CD8-positive, alpha-beta memory T cell (primary cell): ENCODE measurements around the gene ANKRD12. TPM values are rescaled to one million over a fixed set of nuclear protein-coding genes. Genes with fewer than 3 reads are reported as not detected.
"Not testable (repeated sequence)": the region's sequence is repeated elsewhere in the genome, so short reads cannot be mapped to it uniquely, and the experiment has no call there.

Source experiments
- CTCF ChIA-PET: fragments of 350-600 bp; sonication (Branson Sonifier 250); formaldehyde crosslinking; loops from one replicate; lab custom pipeline; 2021; ENCODE audit warnings: antibody characterized with exemption; lab: Charles Lee
- POLR2A ChIA-PET: fragments of 350-600 bp; sonication (Branson Sonifier 250); formaldehyde crosslinking; loops from one replicate; lab custom pipeline; 2021; ENCODE audit warnings: antibody characterized with exemption; lab: Charles Lee
- DNase-seq, 5 donors: peaks; one replicate each; pipeline versions ENCODE4 v3.0.0 to v3.0.0-alpha.2; 2020 to 2022; ENCODE audit warnings: mixed read lengths in 1 of 5
- H3K27ac ChIP-seq: one replicate; pipeline ENCODE4 v1.7.0; 2013; ENCODE audit warnings: low read depth, mild to moderate bottlenecking, low read length, moderate library complexity
- H3K27me3 ChIP-seq: 2 replicates; pipeline ENCODE4 v1.7.0; 2013; ENCODE audit warnings: low read length, mild to moderate bottlenecking; ENCODE audit not compliant: insufficient read depth, poor library complexity, severe bottlenecking
- H3K36me3 ChIP-seq: 2 replicates; pipeline ENCODE4 v1.7.0; 2013; ENCODE audit warnings: mild to moderate bottlenecking, low read length, moderate library complexity; ENCODE audit not compliant: insufficient read depth
- H3K4me1 ChIP-seq: 2 replicates; pipeline ENCODE4 v1.7.0; 2013; ENCODE audit warnings: mild to moderate bottlenecking, low read length, moderate library complexity; ENCODE audit not compliant: insufficient read depth
- H3K4me3 ChIP-seq: 2 replicates; pipeline ENCODE4 v1.7.0; 2013; ENCODE audit warnings: mild to moderate bottlenecking, low read length
- H3K9me3 ChIP-seq: 2 replicates; pipeline ENCODE4 v1.7.0; 2013; ENCODE audit warnings: mild to moderate bottlenecking, low read length
- H3K27ac Mint-ChIP-seq, 8 donors: one replicate each; pipeline ENCODE4 v1.8.0; 2020 to 2021; ENCODE audit warnings: mixed read lengths in 8 of 8, mild to moderate bottlenecking in 6 of 8, inconsistent platforms in 3 of 8, moderate library complexity in 3 of 8
- H3K27me3 Mint-ChIP-seq, 2 donors: one replicate each; pipeline ENCODE4 v1.8.0; 2020 to 2021; ENCODE audit warnings: mixed read lengths in 2 of 2, mild to moderate bottlenecking in 1 of 2, moderate library complexity in 1 of 2
- H3K36me3 Mint-ChIP-seq, 3 donors: one replicate each; pipeline ENCODE4 v1.8.0; 2020 to 2021; ENCODE audit warnings: mixed read lengths in 3 of 3, inconsistent platforms in 1 of 3, mild to moderate bottlenecking in 1 of 3
- H3K4me1 Mint-ChIP-seq, 3 donors: one replicate each; pipeline ENCODE4 v1.8.0; 2020 to 2021; ENCODE audit warnings: mixed read lengths in 3 of 3, inconsistent platforms in 1 of 3, mild to moderate bottlenecking in 1 of 3
- H3K4me3 Mint-ChIP-seq, 7 donors: one replicate each; pipeline ENCODE4 v1.8.0; 2020 to 2021; ENCODE audit warnings: mixed read lengths in 7 of 7, mild to moderate bottlenecking in 6 of 7, moderate library complexity in 4 of 7, inconsistent platforms in 2 of 7
- H3K9me3 Mint-ChIP-seq, 5 donors: one replicate each; pipeline ENCODE4 v1.8.0; 2020 to 2022; ENCODE audit warnings: mixed read lengths in 5 of 5, mild to moderate bottlenecking in 3 of 5, moderate library complexity in 2 of 5, inconsistent platforms in 1 of 5
- polyA plus RNA-seq: library from polyadenylated mRNA; unstranded; fragments of 300-500 nt; fragmentation: Illumina TruSeq; gene quantifications from one replicate; pipeline ENCODE4 v1.2.3, GENCODE V29; 2021
- total RNA-seq, 2 experiments: library from RNA; stranded (reverse); gene quantifications; one replicate each; pipeline ENCODE4 v1.2.3, GENCODE V29; 2021

Gene ANKRD12
- total RNA-seq, result 10 to 100 TPM; 66.6 to 67.6 TPM
- polyA plus RNA-seq, result 109 TPM

DNA sequence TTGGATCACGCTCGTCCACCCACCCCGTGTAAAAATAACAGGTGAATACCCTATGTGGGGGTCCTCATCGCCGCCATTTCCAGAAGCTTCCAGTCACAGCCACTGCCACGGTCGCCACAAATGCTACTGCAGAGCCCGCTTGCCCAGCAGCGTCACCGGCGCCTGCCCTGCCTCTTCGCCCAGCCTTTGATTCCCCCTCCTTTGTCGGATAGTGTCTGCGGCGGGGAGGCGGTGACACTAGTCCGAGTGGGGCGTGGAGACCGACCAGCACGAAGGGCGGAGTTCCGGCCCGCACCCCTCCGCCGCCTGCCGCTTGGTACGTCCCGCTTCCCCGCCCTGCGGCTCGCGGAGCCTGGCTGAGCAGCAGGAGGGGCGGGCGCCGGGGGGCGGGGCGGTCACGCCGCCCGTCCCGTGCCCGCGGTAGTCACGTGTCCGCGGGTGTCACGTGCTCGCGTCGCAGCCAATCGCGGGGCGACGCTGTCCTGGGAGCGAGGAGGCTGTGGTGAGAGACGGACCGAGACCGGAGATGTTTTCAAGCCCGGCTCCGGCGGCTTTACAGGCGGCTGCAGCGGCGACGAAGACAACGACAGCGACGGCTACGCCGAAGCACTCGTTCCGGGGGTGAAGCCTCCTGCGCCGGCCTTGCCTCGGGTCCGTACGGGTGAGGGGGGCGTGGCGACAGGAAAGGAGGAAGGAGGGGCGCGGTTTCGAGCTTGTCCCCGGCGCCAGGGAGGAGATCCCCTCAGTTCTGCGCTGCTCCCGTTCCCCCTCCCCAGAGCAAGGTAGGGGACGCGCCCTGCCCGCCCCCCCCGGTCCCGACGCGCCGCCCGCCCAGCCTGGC is at the start of gene ANKRD12:
TSS of gene ANKRD12 (plus strand) at position 467 of the 841 bp plus-strand sequence. CDS start 45,652 bp downstream, outside the sequence.
- DNase-seq, result peak; percentile 98 to 99 (median 98)
- Mint-ChIP-seq H3K9me3 (no peaks in the 10 kb centered on the region), H3K4me1 (peaks cover 67 to 75% (median 71%) of the 10 kb centered on the region in 3 donors), H3K4me3 (peak within 1 kb of the TSS; percentile 94 to 99 (median 99)), H3K27ac (peak within 1 kb of the TSS; percentile 97 to 100 (median 100)), H3K36me3 (peaks cover 0 to 60% (median 4%) of the 10 kb centered on the region in 3 donors), H3K27me3 (peaks cover 0 to 2% of the 10 kb centered on the region in 2 donors)
- H3K4me3 ChIP-seq, result peak within 1 kb of the TSS; percentile 89
- POLR2A ChIA-PET, result interaction anchor here (0.5 to 7.6 kb wide), 13 partner anchors 10 to 198 kb away, joined by 3 to 167 read pairs (median 8); partner anchors contain the start of genes NDUFV2 and TWSG1
- no peaks in the 10 kb centered on the region for H3K9me3 ChIP-seq
- H3K4me1 ChIP-seq, result peaks cover 66% of the 10 kb centered on the region
- CTCF ChIA-PET, result interaction anchor here (0.8 to 5.9 kb wide), 9 partner anchors 10 to 63 kb away, joined by 3 to 40 read pairs (median 10); partner anchors contain the start of gene NDUFV2
- no peaks in the 10 kb centered on the region for H3K27me3 ChIP-seq
- peak within 1 kb of the TSS; percentile 97 for H3K27ac ChIP-seq
- peaks cover 6% of the 10 kb centered on the region for H3K36me3 ChIP-seq

DNA sequence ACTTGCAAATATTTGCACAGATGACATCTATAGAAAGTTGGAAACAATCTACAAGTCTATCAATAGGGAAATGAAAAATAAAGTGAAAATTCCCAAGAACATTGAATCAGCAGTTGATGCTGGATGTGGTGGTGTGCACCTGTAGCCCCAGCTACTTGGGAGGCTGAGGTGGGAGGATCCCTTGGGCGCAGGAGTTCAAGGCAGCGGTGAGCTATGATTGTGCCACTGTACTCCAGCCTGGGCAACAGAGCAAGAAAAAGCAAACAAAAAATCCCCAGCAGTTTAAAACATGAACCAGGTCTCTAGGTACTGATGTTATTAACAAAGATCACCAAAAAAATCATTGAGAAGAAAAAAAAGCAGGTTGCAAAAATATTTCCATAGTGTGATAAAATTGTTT is 49.4 kb upstream of the ANKRD12 start:
- no peaks in the 10 kb centered on the region for H3K9me3 ChIP-seq
- no peaks in the 10 kb centered on the region for H3K36me3 ChIP-seq
- no peak for DNase-seq
- H3K4me1 ChIP-seq, result peaks cover 48% of the 10 kb centered on the region
- CTCF ChIA-PET, result interaction anchor here (1.4 kb wide), 1 partner anchor 429 kb away, joined by 3 read pairs; no protein-coding TSS in a partner anchor
- H3K4me3 ChIP-seq, result no peak overlapping the region
- peak overlapping the region in 1 of 7 donors; percentile 49 for H3K4me3 Mint-ChIP-seq
- H3K36me3 Mint-ChIP-seq, result no peaks in the 10 kb centered on the region
- no peaks in the 10 kb centered on the region for H3K9me3 Mint-ChIP-seq
- H3K27ac ChIP-seq, result no peak overlapping the region
- H3K27me3 ChIP-seq, result no peaks in the 10 kb centered on the region
- no peaks in the 10 kb centered on the region for H3K27me3 Mint-ChIP-seq
- POLR2A ChIA-PET, result no interaction called here
- peak overlapping the region in 2 of 8 donors; percentile 37 to 92 for H3K27ac Mint-ChIP-seq
- peaks cover 34 to 42% (median 36%) of the 10 kb centered on the region in 3 donors for H3K4me1 Mint-ChIP-seq

GRCh38 chr18:9088252-9088651 is 48.3 kb upstream of the ANKRD12 start:
- CTCF ChIA-PET, result interaction anchor here (1.4 kb wide), 1 partner anchor 428 kb away, joined by 3 read pairs; no protein-coding TSS in a partner anchor

DNA sequence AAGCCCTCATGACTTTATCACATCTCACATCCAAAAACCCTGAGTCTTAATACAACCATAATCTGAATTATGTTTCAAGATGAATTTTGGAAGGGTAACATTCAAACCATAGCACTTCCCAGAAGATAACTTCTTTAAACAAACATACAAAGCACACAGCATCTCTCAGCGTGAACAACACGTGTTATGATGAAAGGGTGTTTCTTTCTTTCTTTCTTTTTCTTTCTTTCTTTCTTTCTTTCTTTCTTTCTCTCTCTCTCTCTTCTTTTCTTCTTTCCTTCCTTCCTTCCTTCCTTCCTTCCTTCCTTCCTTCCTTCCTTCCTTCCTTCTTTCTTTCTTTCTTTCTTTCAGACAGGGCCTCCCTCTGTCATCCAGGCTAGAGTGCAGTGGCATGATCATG is 47.9 kb upstream of the ANKRD12 start:
- POLR2A ChIA-PET, H3K36me3 Mint-ChIP-seq, H3K27me3 Mint-ChIP-seq, H3K4me3 ChIP-seq, DNase-seq, H3K27ac ChIP-seq, H3K36me3 ChIP-seq, H3K4me3 Mint-ChIP-seq, H3K27me3 ChIP-seq, H3K9me3 Mint-ChIP-seq, H3K9me3 ChIP-seq: not testable (repeated sequence)
- H3K27ac Mint-ChIP-seq, result peak overlapping the region in 5 of 8 donors; percentile 9 to 81 (median 29)
- peaks cover 40% of the 10 kb centered on the region for H3K4me1 ChIP-seq
- peaks cover 19 to 31% (median 31%) of the 10 kb centered on the region in 3 donors for H3K4me1 Mint-ChIP-seq
- CTCF ChIA-PET, result interaction anchor here (1.4 kb wide), 1 partner anchor 428 kb away, joined by 3 read pairs; no protein-coding TSS in a partner anchor

More at GRCh38 chr18:9088252-9088651, 48.3 kb upstream of the ANKRD12 start:
- DNase-seq, result no peak
- no peaks in the 10 kb centered on the region for H3K9me3 Mint-ChIP-seq
- Histone ChIP-seq H3K27me3 (no peaks in the 10 kb centered on the region), H3K27ac (no peak overlapping the region), H3K9me3 (no peaks in the 10 kb centered on the region), H3K36me3 (no peaks in the 10 kb centered on the region), H3K4me3 (no peak overlapping the region), H3K4me1 (peaks cover 45% of the 10 kb centered on the region)
- POLR2A ChIA-PET, result no interaction called here
- H3K27me3 Mint-ChIP-seq, result no peaks in the 10 kb centered on the region
- H3K4me1 Mint-ChIP-seq, result peaks cover 24 to 34% (median 31%) of the 10 kb centered on the region in 3 donors
- H3K4me3 Mint-ChIP-seq, result no peak overlapping the region
- H3K36me3 Mint-ChIP-seq, result no peaks in the 10 kb centered on the region
- peak overlapping the region in 6 of 8 donors; percentile 3 to 60 (median 14) for H3K27ac Mint-ChIP-seq

DNA sequence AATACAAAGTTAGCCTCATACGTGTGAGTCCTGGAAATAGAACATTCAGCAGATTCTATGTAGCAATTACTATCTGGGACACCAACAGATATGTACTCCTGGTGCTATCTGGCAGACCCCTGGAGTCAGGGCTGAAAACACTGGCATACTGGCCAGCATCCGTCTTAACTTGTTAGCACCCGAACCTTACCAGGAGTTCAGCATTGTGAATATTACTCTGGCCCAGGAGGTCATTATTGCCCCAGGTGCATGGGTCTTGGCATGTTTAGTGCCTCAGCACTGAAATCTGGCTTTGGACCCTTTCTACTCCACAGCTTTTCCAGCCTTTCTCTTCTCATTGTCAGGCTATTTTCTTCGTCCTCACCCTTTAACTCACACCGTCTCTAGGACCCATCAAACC is 46.0 kb upstream of the ANKRD12 start:
- Mint-ChIP-seq H3K27me3 (peaks cover 0 to 2% of the 10 kb centered on the region in 2 donors), H3K36me3 (no peaks in the 10 kb centered on the region)
- DNase-seq, result no peak

DNA sequence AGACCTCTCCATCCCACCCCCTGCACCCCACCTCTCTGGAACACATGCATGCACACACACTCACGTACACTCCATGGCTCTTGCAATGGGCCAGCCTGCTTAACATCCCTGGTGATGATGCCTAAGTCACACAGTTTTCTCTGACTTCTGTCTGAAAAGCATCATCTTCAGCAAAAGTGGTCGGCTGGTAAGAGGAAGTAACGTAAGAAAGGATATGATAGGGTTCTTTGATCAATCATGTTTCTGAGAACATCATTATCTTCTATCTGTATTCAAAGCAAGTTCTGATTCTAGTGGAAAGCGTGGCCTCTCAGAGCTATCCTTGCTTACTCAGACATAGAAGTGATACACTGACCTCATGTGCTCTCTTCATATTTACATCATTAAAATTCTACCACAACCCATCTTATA is 45.5 kb upstream of the ANKRD12 start:
- ChIA-PET POLR2A (no interaction called here), CTCF (interaction anchor here (1.4 kb wide), 1 partner anchor 18 kb away, joined by 5 read pairs; no protein-coding TSS in a partner anchor)
- peak overlapping the region; percentile 0 to 93 (median 84) for H3K27ac Mint-ChIP-seq
- DNase-seq, result peak in 2 of 5 donors; percentile 49 to 74
- no peaks in the 10 kb centered on the region for H3K36me3 Mint-ChIP-seq
- H3K27ac ChIP-seq, result no peak overlapping the region
- H3K4me1 ChIP-seq, result peaks cover 51% of the 10 kb centered on the region
- peak overlapping the region; percentile 3 to 52 (median 31) for H3K4me3 Mint-ChIP-seq
- no peaks in the 10 kb centered on the region for H3K36me3 ChIP-seq
- no peaks in the 10 kb centered on the region for H3K9me3 ChIP-seq
- no peaks in the 10 kb centered on the region for H3K27me3 ChIP-seq
- peaks cover 0 to 2% (median 0%) of the 10 kb centered on the region in 5 donors for H3K9me3 Mint-ChIP-seq
- no peak overlapping the region for H3K4me3 ChIP-seq
- H3K4me1 Mint-ChIP-seq, result peaks cover 33 to 48% (median 43%) of the 10 kb centered on the region in 3 donors
- peaks cover 0 to 2% of the 10 kb centered on the region in 2 donors for H3K27me3 Mint-ChIP-seq

More for the DNA sequence above, 46.0 kb upstream of the ANKRD12 start:
- Histone ChIP-seq H3K4me1 (peaks cover 46% of the 10 kb centered on the region), H3K27ac (no peak overlapping the region), H3K27me3 (no peaks in the 10 kb centered on the region), H3K4me3 (no peak overlapping the region), H3K9me3 (no peaks in the 10 kb centered on the region), H3K36me3 (no peaks in the 10 kb centered on the region)
- Mint-ChIP-seq H3K4me1 (peaks cover 28 to 43% (median 38%) of the 10 kb centered on the region in 3 donors), H3K4me3 (peak overlapping the region in 3 of 7 donors; percentile 16 to 52 (median 43)), H3K27ac (peak overlapping the region in 7 of 8 donors; percentile 70 to 93 (median 85)), H3K9me3 (peaks cover 0 to 2% (median 0%) of the 10 kb centered on the region in 5 donors)
- ChIA-PET POLR2A (no interaction called here), CTCF (interaction anchor here (1.3 to 1.4 kb wide), 2 partner anchors 11 to 17 kb away, joined by 4 to 5 read pairs; partner anchors contain the start of gene NDUFV2)

DNA sequence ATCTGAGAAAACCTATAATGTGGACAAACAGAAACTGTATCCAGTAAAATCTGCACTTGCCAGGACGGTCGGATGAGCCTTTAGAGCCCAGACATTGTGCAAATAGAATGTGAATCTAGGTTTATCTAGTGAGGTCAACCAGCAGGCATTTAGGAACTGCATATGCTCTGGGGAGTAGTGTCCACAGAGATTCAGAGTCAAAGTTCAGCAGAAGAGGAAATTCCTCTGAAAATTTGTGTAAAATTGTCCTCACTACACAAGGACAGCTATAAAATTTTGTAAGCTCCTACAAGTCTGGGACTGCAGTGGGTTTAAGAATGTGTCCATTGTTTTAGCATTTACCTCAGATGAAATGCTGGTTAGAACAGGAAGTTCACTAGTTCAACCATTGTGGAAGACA is 43.9 kb upstream of the ANKRD12 start:
- H3K27ac Mint-ChIP-seq, result peak overlapping the region in 1 of 8 donors; percentile 6
- DNase-seq, result no peak
- H3K4me1 Mint-ChIP-seq, result peaks cover 33 to 48% (median 43%) of the 10 kb centered on the region in 3 donors
- no peaks in the 10 kb centered on the region for H3K36me3 ChIP-seq
- peaks cover 0 to 2% of the 10 kb centered on the region in 2 donors for H3K27me3 Mint-ChIP-seq
- no peak overlapping the region for H3K27ac ChIP-seq
- peaks cover 51% of the 10 kb centered on the region for H3K4me1 ChIP-seq
- no peak overlapping the region for H3K4me3 Mint-ChIP-seq
- ChIA-PET CTCF (no interaction called here), POLR2A (no interaction called here)
- no peak overlapping the region for H3K4me3 ChIP-seq
- no peaks in the 10 kb centered on the region for H3K36me3 Mint-ChIP-seq
- H3K9me3 ChIP-seq, result no peaks in the 10 kb centered on the region
- H3K9me3 Mint-ChIP-seq, result peaks cover 0 to 2% (median 0%) of the 10 kb centered on the region in 5 donors
- H3K27me3 ChIP-seq, result no peaks in the 10 kb centered on the region
